ENCODE data around the gene SLC13A3. TPM values are rescaled to one million over a fixed set of nuclear protein-coding genes. Genes with fewer than 3 reads are reported as not detected.

SLC13A3 gene
- total RNA-seq, 4 donors from 2014 or later: 0.62 to 1.6 (median 0.80) TPM

DNA sequence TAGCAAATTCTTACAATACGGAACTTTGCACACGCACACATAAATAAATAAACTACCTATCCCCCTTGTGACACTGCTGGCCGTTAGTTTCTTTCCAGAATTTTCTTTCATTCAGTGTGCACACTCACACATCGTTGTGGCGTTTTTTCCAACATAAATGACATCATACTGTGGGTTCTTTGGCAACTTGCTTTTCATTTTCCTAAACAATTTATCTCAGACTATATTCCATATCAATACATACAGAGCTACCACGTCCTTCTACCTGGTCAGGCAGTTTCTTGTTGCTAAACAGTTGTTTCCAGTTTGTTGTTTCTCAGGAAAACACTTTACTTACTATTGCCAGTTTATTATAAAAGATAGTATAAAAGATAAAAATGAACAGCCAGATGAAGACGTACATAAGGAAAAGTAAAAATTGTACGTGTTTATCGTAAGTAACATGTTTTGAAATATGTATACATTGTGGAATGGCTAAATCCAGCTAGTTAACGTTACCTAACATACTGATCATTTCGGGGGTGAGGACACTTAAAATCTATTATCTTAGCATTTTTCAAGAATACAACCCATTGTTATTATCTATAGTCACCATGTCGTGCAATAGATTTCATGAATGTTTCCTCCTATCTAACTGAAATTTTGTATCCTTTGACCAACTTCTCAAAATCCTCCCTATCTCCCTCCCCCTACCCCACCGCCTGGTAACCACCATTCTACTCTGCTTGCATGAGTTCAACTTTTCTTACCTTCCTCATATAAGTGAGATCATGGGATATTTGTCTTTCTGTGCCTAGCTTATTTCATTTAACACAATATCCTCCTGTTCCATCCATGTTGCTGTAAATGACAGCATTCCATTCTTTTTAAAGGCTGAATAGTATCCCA, 39.2 kb upstream of the SLC13A3 start:
- peak overlapping the region; percentile 90 to 97 (median 97) for H3K27ac ChIP-seq
- peaks cover 0 to 17% of the 10 kb centered on the region in 2 donors for H3K36me3 ChIP-seq
- H3K4me3 ChIP-seq: peak overlapping the region; percentile 45 to 83
- TF ChIP-seq, protein P1, sequence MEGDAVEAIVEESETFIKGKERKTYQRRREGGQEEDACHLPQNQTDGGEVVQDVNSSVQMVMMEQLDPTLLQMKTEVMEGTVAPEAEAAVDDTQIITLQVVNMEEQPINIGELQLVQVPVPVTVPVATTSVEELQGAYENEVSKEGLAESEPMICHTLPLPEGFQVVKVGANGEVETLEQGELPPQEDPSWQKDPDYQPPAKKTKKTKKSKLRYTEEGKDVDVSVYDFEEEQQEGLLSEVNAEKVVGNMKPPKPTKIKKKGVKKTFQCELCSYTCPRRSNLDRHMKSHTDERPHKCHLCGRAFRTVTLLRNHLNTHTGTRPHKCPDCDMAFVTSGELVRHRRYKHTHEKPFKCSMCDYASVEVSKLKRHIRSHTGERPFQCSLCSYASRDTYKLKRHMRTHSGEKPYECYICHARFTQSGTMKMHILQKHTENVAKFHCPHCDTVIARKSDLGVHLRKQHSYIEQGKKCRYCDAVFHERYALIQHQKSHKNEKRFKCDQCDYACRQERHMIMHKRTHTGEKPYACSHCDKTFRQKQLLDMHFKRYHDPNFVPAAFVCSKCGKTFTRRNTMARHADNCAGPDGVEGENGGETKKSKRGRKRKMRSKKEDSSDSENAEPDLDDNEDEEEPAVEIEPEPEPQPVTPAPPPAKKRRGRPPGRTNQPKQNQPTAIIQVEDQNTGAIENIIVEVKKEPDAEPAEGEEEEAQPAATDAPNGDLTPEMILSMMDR (IDR thresholded peaks at IDR 0.05): no peak
- no peak for TF ChIP-seq POLR2AphosphoS5 (IDR thresholded peaks at IDR 0.05)
- no peak for TF ChIP-seq POLR2A (IDR thresholded peaks at IDR 0.05)
- no peak for TF ChIP-seq EP300 (IDR thresholded peaks at IDR 0.05)
- no peaks in the 10 kb centered on the region for H3K27me3 ChIP-seq
- H3K4me1 ChIP-seq: peaks cover 15 to 37% (median 16%) of the 10 kb centered on the region in 3 donors
- ATAC-seq: no peak
- 36 to 45% methylated on average over 13 of the region's 13 CpGs for WGBS, 2 donors (ENCODE audit: low coverage in 1 of 2)
- no peaks in the 10 kb centered on the region for H3K9me3 ChIP-seq

DNA sequence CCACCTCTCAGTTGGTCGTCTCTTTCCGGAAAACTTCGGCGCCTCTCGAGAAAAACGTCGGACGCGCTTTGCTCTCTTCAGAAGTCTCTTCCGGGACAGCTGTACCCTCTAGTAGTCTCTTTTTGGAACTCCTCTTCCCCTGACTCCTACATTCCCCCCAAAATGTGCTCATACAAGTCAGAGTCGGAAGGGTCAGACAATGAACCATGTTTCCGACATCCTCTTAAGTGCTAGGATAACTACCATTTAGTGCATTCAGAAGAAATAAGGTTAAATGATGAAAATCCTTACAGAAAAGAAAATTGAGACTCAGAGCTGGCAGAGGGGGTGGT, 38.5 kb upstream of the SLC13A3 start:
- WGBS, 2 donors (ENCODE audit: low coverage in 1 of 2): 0% methylated on average over 12 of the region's 12 CpGs
- Histone ChIP-seq H3K27ac (peak overlapping the region; percentile 90 to 97 (median 97)), H3K36me3 (peaks cover 0 to 24% of the 10 kb centered on the region in 2 donors), H3K4me1 (peaks cover 15 to 44% (median 16%) of the 10 kb centered on the region in 3 donors), H3K9me3 (no peaks in the 10 kb centered on the region), H3K27me3 (no peaks in the 10 kb centered on the region), H3K4me3 (peak overlapping the region; percentile 45 to 83)
- ATAC-seq: no peak
- TF ChIP-seq EP300 (IDR thresholded peaks at IDR 0.05) (no peak), POLR2AphosphoS5 (IDR thresholded peaks at IDR 0.05) (no peak), POLR2A (IDR thresholded peaks at IDR 0.05) (no peak)
- TF ChIP-seq, protein P1 (IDR thresholded peaks at IDR 0.05): no peak

DNA sequence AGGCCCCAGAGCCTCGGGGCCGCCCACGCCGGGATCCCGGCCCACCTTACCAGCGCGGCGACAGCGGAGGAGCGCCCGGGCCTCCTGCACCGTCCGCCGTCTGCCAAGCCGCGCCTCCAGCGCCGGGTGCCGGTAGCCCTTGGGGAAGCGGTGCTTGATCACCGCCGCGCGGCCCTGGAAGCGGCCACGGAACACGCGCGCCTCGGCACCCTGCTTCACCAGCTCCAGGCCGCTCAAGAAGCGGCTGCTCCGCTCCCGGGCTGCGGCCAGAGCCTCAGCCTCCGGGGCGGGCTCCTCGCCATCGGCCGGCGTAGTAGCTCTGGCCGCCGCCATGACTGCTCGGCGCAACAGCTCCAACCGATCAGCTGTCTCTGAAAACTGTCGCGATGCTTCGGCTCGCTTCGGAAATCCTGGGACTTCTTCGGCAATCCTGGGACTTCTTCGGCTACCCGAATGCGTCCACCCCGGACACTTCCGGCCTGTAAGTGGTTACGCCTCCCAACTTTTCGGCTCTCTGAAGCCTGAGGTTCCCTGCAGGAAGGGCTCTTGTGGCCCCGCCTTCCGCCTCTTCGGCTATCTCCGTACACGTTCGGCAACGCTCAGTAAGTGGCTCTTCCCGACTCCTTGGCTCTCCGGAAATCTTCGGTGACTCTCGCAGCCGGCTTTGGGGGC, 38.0 kb upstream of the SLC13A3 start, which contains the start of gene TP53RK:
TP53RK (minus strand) TSS at position 363 of the 672 bp plus-strand sequence; CDS start at position 333, 30 bp downstream.
- 1% methylated on average over 28 to 32 of the region's 71 CpGs for WGBS, 2 donors (ENCODE audit: low coverage in 1 of 2)
- Histone ChIP-seq H3K27ac (peak within 1 kb of the TSS; percentile 90 to 97 (median 97)), H3K36me3 (peaks cover 0 to 24% of the 10 kb centered on the region in 2 donors), H3K9me3 (no peaks in the 10 kb centered on the region), H3K4me1 (peaks cover 15 to 49% (median 16%) of the 10 kb centered on the region in 3 donors), H3K27me3 (no peaks in the 10 kb centered on the region), H3K4me3 (peak within 1 kb of the TSS; percentile 81 to 83)
- TF ChIP-seq POLR2A (IDR thresholded peaks at IDR 0.05) (peak; percentile 83), POLR2AphosphoS5 (IDR thresholded peaks at IDR 0.05) (peak; percentile 75), EP300 (IDR thresholded peaks at IDR 0.05) (no peak)
- TF ChIP-seq, protein P1 (IDR thresholded peaks at IDR 0.05): peak in 3 of 4 experiments; percentile 42 to 71 (median 67)
- ATAC-seq: peak; percentile 97

DNA sequence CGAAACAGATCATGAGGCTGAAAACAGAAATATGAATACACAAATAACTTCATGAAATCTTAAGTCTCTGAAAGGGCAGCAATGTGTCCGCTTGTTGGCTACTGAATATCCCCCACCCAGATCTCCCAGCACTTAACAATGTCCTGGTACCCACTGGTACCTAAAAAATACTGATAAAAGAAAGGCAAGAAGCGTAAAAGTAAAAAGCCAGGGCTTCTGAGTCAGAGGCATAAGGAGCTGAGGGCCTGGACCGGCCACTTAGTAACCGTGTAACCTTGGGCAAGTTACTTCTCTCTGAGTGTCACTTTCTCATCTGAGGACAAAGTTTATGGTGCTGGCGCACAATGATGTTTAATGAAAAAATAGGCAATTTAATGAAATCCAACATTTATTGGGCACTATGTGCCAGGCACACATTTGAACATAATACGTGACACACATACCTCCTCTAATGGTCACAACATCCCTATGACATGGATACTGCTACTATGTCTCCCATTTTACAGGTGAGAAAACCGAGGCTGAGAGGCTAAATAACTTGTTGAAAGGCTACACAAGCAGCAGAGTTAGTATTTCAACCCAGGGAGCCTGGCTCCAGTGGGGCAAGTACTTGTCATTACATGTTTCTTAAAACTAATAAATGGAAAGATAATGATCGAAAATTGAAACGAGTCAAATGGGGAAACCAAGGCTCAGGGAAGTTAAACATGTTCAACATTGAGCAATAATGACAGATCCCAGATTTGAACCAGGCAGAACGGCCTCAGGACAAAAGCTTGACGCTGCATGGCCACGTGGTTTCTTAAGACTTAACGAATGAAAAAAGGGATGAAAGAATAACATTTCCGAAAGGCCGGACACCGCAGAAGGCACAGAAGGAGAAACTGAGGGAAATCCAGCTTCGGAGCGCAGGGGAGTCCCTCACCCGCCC, 37.2 kb upstream of the SLC13A3 start:
- Histone ChIP-seq H3K27me3 (no peaks in the 10 kb centered on the region), H3K4me1 (peaks cover 16 to 57% (median 19%) of the 10 kb centered on the region in 3 donors), H3K36me3 (peaks cover 0 to 24% of the 10 kb centered on the region in 2 donors), H3K27ac (peak overlapping the region; percentile 90 to 97 (median 97)), H3K9me3 (no peaks in the 10 kb centered on the region), H3K4me3 (peak overlapping the region; percentile 81 to 83)
- peak; percentile 0 for ATAC-seq
- TF ChIP-seq EP300 (IDR thresholded peaks at IDR 0.05) (no peak), POLR2A (IDR thresholded peaks at IDR 0.05) (no peak), POLR2AphosphoS5 (IDR thresholded peaks at IDR 0.05) (no peak)
- TF ChIP-seq, protein P1 (IDR thresholded peaks at IDR 0.05): no peak
- WGBS, 2 donors (ENCODE audit: low coverage in 1 of 2): 12 to 17% methylated on average over 20 of the region's 20 CpGs

All from gastroesophageal sphincter (tissue), 4 donors.